ENCODE results near the gene HBP1. TPM values are rescaled to one million over a fixed set of nuclear protein-coding genes. Genes with fewer than 3 reads are reported as not detected.

The HBP1 gene
- total RNA-seq, 1 experiment from 2014 or later, result 30.2 TPM

- peaks cover 5% of the 10 kb centered on the region for H3K4me1 Mint-ChIP-seq (ENCODE audit: insufficient read depth, unreplicated experiment)
- CTCF ChIA-PET, result interaction anchor here (2.3 to 8.4 kb wide), 2 partner anchors 14 to 350 kb away, joined by 6 to 125 read pairs; no protein-coding TSS in a partner anchor
Observed at GRCh38 chr7:107145067-107145838, 23.6 kb upstream of the HBP1 start.

GRCh38 chr7:107147464-107148393, 21.1 kb upstream of the HBP1 start:
- Mint-ChIP-seq H3K4me1 (ENCODE audit: insufficient read depth, unreplicated experiment) (peaks cover 12% of the 10 kb centered on the region), H3K27ac (ENCODE audit: low read depth, unreplicated experiment) (no peak overlapping the region), H3K36me3 (ENCODE audit: insufficient read depth, unreplicated experiment) (no peaks in the 10 kb centered on the region), H3K27me3 (ENCODE audit: insufficient read depth, unreplicated experiment) (no peaks in the 10 kb centered on the region), H3K9me3 (ENCODE audit: unreplicated experiment) (no peaks in the 10 kb centered on the region), H3K4me3 (ENCODE audit: unreplicated experiment) (no peak overlapping the region)
- peak; percentile 67 for TF ChIP-seq CTCF (IDR thresholded peaks at IDR 0.05; ENCODE audit: unreplicated experiment)
- peak; percentile 62 for DNase-seq (ENCODE audit: unreplicated experiment)
- no TSS peak for BruUV-seq (replicated peaks)
- ChIA-PET POLR2A (interaction anchor here (0.5 to 8.6 kb wide), 8 partner anchors 9 to 355 kb away, joined by 3 to 113 read pairs (median 4); partner anchors contain the start of gene HBP1), CTCF (interaction anchor here (0.6 to 8.4 kb wide), 42 partner anchors 9 to 1840 kb away, joined by 3 to 156 read pairs (median 4); partner anchors contain the start of genes BCAP29, CCDC71L and HBP1)
- intact Hi-C loops (cut with micrococcal nuclease), result loop anchor here (1.0 to 5.0 kb wide), 3 partner anchors 485 to 605 kb away; partner anchors contain the start of gene CCDC71L

More at GRCh38 chr7:107145067-107145838, 23.6 kb upstream of the HBP1 start:
- Mint-ChIP-seq H3K36me3 (ENCODE audit: insufficient read depth, unreplicated experiment) (no peaks in the 10 kb centered on the region), H3K9me3 (ENCODE audit: unreplicated experiment) (no peaks in the 10 kb centered on the region), H3K27me3 (ENCODE audit: insufficient read depth, unreplicated experiment) (peaks cover 5% of the 10 kb centered on the region), H3K4me3 (ENCODE audit: unreplicated experiment) (no peak overlapping the region), H3K27ac (ENCODE audit: low read depth, unreplicated experiment) (no peak overlapping the region)
- TF ChIP-seq CTCF (IDR thresholded peaks at IDR 0.05; ENCODE audit: unreplicated experiment), result no peak
- no peak for DNase-seq (ENCODE audit: unreplicated experiment)
- BruUV-seq (replicated peaks), result no TSS peak
- intact Hi-C loops (cut with micrococcal nuclease), result loop anchor here (5.0 kb wide), 2 partner anchors 483 to 603 kb away; partner anchors contain the start of gene CCDC71L
- POLR2A ChIA-PET, result no interaction called here

GRCh38 chr7:107148721-107149120, 20.1 kb upstream of the HBP1 start:
- CTCF ChIA-PET, result interaction anchor here (0.7 to 8.4 kb wide), 15 partner anchors 8 to 1330 kb away, joined by 3 to 156 read pairs (median 6); partner anchors contain the start of gene HBP1
- Mint-ChIP-seq H3K4me1 (ENCODE audit: insufficient read depth, unreplicated experiment) (peaks cover 12% of the 10 kb centered on the region), H3K9me3 (ENCODE audit: unreplicated experiment) (no peaks in the 10 kb centered on the region), H3K4me3 (ENCODE audit: unreplicated experiment) (no peak overlapping the region), H3K27me3 (ENCODE audit: insufficient read depth, unreplicated experiment) (no peaks in the 10 kb centered on the region), H3K36me3 (ENCODE audit: insufficient read depth, unreplicated experiment) (no peaks in the 10 kb centered on the region), H3K27ac (ENCODE audit: low read depth, unreplicated experiment) (no peak overlapping the region)
- TF ChIP-seq CTCF (IDR thresholded peaks at IDR 0.05; ENCODE audit: unreplicated experiment), result no peak
- BruUV-seq (replicated peaks), result no TSS peak
- intact Hi-C loops (cut with micrococcal nuclease), result loop anchor here (5.0 kb wide), 2 partner anchors 486 to 606 kb away; partner anchors contain the start of gene CCDC71L
- POLR2A ChIA-PET, result interaction anchor here (0.5 to 8.6 kb wide), 4 partner anchors 13 to 567 kb away, joined by 3 to 113 read pairs (median 4); partner anchors contain the start of gene HBP1
- no peak for DNase-seq (ENCODE audit: unreplicated experiment)

Measured in MCF 10A (cell line).